Cardiac muscle cell (in vitro differentiated cells and primary cell): ENCODE results near the gene AK2. TPM values are rescaled to one million over a fixed set of nuclear protein-coding genes. Genes with fewer than 3 reads are reported as not detected.

Experiments
- DNase-seq, 2 donors: peaks; one replicate each; pipeline versions ENCODE4 v3.0.0 to v3.0.0-alpha.2; 2010 to 2017; ENCODE audit warnings: low read depth in 1 of 2, low spot score in 1 of 2
- H3K27ac ChIP-seq: fragments of 200-600 bp; sonication (generic); 2 replicates; pipeline ENCODE4 v1.5.1; 2016
- H3K27me3 ChIP-seq: fragments of 200-600 bp; sonication (generic); 2 replicates; pipeline ENCODE4 v1.6.0; 2016; ENCODE audit warnings: control low read depth
- H3K36me3 ChIP-seq: fragments of 200-600 bp; sonication (generic); 2 replicates; pipeline ENCODE4 v1.5.1; 2016; ENCODE audit warnings: control low read depth
- H3K4me1 ChIP-seq: fragments of 200-600 bp; sonication (generic); 2 replicates; pipeline ENCODE4 v1.8.1; 2017; ENCODE audit warnings: low read depth, mild to moderate bottlenecking, mixed run types
- H3K4me3 ChIP-seq: fragments of 200-600 bp; sonication (generic); 2 replicates; pipeline ENCODE4 v1.5.1; 2016; ENCODE audit warnings: mild to moderate bottlenecking
- H3K9me3 ChIP-seq: fragments of 200-600 bp; sonication (generic); 2 replicates; pipeline ENCODE4 v1.5.1; 2017; ENCODE audit warnings: low read depth, mild to moderate bottlenecking, control low read depth
- polyA plus RNA-seq: library from polyadenylated mRNA; unstranded; fragments of >200 nt; fragmentation: Nextera tagmentation; extraction: Ambion mirVana; gene quantifications from 2 replicates; pipeline ENCODE4 v1.2.1, GENCODE V29; 2016
- total RNA-seq: library from RNA; depleted of rRNA; stranded (reverse); fragments of >200 nt; gene quantifications from 2 replicates; pipeline ENCODE4 v1.2.3, GENCODE V29; 2016
- TF ChIP-seq, protein P1 (sequence below): IDR thresholded peaks from 2 replicates; pipeline ENCODE4 v1.5.1; 2012; ENCODE audit warnings: low read depth, mild to moderate bottlenecking, low read length

The AK2 gene
- total and polyA plus RNA-seq, 2 experiments from 2014 or later, result 201 to 281 TPM

GRCh38 chr1:32992489-32993323, 44.0 kb downstream of the AK2 start:
- H3K27ac ChIP-seq, result no peak overlapping the region
- no peaks in the 10 kb centered on the region for H3K9me3 ChIP-seq
- H3K27me3 ChIP-seq, result no peaks in the 10 kb centered on the region
- H3K4me1 ChIP-seq, result peaks cover 32% of the 10 kb centered on the region
- TF ChIP-seq, protein P1, sequence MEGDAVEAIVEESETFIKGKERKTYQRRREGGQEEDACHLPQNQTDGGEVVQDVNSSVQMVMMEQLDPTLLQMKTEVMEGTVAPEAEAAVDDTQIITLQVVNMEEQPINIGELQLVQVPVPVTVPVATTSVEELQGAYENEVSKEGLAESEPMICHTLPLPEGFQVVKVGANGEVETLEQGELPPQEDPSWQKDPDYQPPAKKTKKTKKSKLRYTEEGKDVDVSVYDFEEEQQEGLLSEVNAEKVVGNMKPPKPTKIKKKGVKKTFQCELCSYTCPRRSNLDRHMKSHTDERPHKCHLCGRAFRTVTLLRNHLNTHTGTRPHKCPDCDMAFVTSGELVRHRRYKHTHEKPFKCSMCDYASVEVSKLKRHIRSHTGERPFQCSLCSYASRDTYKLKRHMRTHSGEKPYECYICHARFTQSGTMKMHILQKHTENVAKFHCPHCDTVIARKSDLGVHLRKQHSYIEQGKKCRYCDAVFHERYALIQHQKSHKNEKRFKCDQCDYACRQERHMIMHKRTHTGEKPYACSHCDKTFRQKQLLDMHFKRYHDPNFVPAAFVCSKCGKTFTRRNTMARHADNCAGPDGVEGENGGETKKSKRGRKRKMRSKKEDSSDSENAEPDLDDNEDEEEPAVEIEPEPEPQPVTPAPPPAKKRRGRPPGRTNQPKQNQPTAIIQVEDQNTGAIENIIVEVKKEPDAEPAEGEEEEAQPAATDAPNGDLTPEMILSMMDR, result no peak
- H3K36me3 ChIP-seq, result no peaks in the 10 kb centered on the region
- H3K4me3 ChIP-seq, result no peak overlapping the region
- DNase-seq, result peak; percentile 73 to 98

- H3K4me3 ChIP-seq, result no peak overlapping the region
- no peaks in the 10 kb centered on the region for H3K27me3 ChIP-seq
- no peak overlapping the region for H3K27ac ChIP-seq
- peaks cover 29% of the 10 kb centered on the region for H3K4me1 ChIP-seq
- DNase-seq, result no peak
- TF ChIP-seq, protein P1, result no peak
- H3K36me3 ChIP-seq, result no peaks in the 10 kb centered on the region
- no peaks in the 10 kb centered on the region for H3K9me3 ChIP-seq
These were observed 44.7 kb downstream of the AK2 start for GRCh38 chr1:32991819-32992488.

DNA sequence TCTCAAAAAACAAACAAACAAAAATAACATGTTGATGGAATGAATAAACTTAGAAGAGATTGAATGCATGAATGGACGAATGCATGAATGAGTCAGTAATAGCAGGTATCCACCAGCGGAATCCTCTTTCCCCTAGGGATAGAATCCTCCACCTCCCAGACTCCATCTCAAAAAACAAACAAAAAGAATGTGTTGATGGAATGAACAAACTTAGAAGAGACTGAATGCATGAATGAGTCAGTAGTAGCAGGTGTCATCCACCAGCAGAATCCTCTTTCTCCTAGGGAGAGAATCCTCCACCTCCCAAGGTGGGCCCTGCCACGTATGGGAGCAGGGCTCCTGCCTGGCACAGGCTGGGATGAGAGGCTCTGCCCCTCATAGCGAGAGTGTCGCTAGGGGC, 45.3 kb downstream of the AK2 start:
- TF ChIP-seq, protein P1, result no peak
- no peaks in the 10 kb centered on the region for H3K9me3 ChIP-seq
- no peak for DNase-seq
- no peaks in the 10 kb centered on the region for H3K36me3 ChIP-seq
- H3K27me3 ChIP-seq, result no peaks in the 10 kb centered on the region
- H3K27ac ChIP-seq, result no peak overlapping the region
- peaks cover 24% of the 10 kb centered on the region for H3K4me1 ChIP-seq
- no peak overlapping the region for H3K4me3 ChIP-seq

DNA sequence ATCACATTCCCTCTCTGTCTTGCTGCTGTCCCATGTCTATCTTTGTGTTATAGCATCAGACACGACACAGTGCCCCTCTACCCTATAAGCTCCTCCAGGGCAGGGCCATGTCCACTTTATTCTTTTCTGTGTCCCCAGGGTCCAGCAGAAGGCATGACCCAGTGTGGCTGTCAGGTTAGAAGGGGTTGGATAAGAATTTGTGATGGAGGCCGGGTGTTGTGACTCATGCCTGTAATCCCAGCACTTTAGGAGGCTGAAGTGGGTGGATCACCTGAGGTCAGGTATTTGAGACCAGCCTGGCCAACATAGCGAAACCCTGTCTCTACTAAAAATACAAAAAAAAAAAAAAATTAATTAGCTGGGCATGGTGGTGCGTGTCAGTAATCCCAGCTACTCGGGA, 45.8 kb downstream of the AK2 start:
- no peaks in the 10 kb centered on the region for H3K9me3 ChIP-seq
- no peak overlapping the region for H3K27ac ChIP-seq
- H3K4me3 ChIP-seq, result no peak overlapping the region
- TF ChIP-seq, protein P1, result no peak
- H3K4me1 ChIP-seq, result peaks cover 22% of the 10 kb centered on the region
- DNase-seq, result no peak
- no peaks in the 10 kb centered on the region for H3K36me3 ChIP-seq
- no peaks in the 10 kb centered on the region for H3K27me3 ChIP-seq

DNA sequence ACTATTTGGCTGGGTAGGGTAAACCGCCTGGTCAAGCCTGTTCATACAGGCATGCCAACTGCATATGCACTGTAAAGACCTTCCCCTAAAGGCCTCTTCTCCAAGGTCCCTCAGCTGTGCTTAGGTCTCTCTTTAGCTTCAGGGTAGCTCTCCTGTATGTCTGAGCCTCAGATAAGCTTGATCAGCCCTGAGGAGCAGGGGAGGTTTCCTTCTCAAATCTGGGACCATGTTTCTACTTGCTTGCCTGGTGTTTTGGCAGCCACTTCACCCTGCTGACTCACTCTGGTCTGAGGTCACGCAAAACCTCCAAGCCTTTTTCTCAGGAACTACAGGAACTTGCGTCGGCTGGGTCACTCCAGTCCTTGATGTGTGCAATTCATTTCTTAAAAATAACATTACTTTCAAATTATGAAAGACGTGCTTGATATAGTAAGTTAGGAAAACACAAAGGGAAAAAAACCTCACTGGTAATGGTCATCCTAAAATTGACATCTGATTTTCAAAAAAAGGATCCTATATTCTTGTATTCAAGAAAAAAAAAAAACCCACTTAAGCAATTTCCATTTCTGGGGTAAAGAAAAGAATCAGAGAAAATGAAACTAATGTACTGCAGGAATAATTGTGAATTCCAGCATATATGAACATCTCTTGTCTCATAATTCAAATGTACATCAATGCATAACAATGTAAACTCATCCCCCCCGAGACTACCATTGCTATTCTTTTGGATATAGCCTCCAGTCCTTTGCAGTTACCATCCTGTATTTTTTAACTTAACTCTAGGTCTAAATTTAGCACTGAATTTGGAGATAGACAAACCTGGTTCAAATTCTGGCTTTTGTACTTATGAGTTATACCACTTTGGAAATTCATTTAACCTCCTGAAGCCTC, 47.3 kb downstream of the AK2 start:
- Histone ChIP-seq H3K27me3 (no peaks in the 10 kb centered on the region), H3K9me3 (no peaks in the 10 kb centered on the region), H3K36me3 (no peaks in the 10 kb centered on the region), H3K4me3 (no peak overlapping the region), H3K27ac (peak overlapping the region; percentile 46), H3K4me1 (peaks cover 22% of the 10 kb centered on the region)
- TF ChIP-seq, protein P1, result no peak
- DNase-seq, result peak; percentile 27 to 98
